ENCODE results near the gene STAT5B. TPM values are rescaled to one million over a fixed set of nuclear protein-coding genes. Genes with fewer than 3 reads are reported as not detected.
A peak's percentile ranks its signal among the peaks of the same experiment; 100 is the strongest.

The STAT5B gene
- polyA plus RNA-seq, 12 donors: 31.5 to 53.1 (median 40.9) TPM; not detected in 1

DNA sequence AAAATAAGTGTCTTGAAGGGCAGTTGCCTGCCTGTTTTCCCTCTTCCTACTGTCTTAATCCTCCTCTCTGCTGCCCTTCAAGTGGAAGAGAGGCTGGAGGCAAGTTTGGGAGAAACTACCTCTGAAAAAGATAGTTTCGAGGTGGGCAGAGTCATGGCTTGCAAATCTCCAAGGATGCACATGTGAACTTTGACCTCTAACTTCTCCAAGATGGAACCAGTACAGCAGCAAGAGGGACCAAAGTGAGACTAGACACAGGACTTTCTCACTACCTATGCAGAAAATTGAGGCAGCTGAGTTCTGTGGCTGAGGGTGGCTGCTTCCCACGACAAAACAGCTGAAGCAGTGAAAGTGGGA is 94.4 kb downstream of the STAT5B start:
- DNase-seq: no peak

DNA sequence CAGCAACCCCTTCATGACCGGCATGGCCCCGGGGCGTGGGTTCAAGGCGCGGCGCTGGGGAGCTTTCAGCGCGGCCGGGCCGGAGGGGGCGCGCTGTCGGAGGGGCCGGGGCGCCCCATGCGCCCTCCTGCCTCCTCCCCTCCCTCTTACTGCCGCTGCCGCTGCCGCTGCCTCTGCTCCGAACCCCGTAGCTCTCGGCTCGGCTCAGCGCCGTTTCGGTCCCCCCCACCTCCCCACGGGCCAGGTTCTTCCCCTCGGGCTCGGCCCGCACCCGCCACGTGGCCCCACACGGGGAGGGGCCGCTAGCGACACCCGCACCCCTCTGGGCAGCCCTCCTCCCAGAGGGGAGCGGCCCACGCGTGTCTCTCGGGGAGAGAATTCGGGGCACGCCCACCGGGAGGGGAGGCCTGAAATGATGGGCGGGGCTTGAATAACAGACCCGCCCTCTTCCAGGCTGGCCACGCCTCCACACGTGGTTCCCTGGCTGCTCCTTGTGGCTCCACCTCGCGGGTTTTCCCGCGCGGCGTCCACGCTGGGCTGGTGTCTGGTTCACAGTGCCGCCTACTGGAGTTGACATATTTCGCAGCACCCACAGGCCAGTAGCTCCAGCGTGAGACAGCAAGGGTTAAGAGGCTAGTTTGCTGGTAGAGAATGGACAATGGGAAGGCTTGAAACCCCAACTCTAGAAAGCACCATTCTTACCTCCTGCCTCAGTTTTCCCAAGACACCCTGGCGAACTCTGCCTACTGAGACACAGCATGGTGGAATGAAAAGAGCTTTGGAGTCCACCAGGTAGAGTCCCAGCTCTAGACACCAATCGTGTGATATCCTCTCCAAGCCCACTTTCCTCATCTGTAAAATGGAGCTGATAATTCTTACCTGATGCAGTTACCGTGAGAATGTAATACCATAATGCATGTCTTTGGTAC is 95.0 kb downstream of the STAT5B start, which contains the start of gene KCNH4:
KCNH4 (minus strand) TSS at position 221 of the 929 bp plus-strand sequence; CDS start at position 24, 197 bp downstream.
- peak; percentile 31 for DNase-seq

DNA sequence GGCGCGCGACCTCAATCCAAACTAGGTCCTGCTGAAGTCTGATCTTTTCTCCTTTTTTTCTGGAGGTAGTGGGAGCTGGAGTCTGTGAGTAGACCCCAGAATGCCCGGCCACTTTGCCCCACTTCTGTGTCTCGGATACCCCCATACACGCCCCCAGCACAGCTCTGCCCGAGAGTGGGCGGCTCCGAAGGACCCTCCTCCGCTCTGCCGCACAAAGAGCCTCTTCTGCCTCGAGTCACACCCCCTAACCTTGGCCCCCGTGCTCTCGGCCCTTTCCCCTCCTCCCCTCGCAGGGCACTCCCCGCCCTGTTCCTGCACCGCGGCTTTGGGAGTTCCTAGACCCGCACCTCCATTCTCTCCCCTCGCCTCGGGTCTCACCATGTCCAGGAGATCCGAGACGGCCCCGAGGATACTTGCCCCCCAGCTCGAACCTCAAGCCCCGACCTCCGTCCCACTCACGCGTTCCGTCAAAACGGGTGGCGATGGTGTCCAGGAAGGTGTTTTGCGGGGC is 95.7 kb downstream of the STAT5B start:
- no peak for DNase-seq

DNA sequence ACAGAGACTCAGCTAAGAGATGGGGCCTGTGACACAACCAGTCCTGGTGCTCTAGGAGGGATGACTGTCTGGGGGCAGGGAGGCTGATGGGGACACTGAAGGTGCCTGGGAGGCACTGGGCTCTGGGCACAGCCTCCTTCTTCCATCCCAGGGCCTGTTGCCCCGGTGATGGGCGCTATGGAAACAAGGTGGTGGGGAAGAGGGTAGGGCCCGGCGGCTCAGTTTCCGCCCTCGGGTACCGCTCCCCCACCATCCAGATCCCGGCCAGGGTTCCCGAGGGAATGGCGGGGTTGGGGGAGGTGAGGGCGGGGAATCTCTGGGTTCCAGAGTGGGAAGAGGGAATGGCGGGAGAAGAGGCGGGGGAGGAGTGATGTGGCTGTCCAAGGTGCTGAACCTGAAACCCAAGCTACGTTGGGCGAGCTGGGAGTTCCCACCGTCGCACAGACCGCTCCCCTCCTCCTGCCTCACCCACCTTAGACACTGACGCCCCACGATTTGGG is 96.2 kb downstream of the STAT5B start:
- peak; percentile 42 for DNase-seq

- DNase-seq: no peak
Observed at GRCh38 chr17:42179335-42179734, 96.9 kb downstream of the STAT5B start.

DNA sequence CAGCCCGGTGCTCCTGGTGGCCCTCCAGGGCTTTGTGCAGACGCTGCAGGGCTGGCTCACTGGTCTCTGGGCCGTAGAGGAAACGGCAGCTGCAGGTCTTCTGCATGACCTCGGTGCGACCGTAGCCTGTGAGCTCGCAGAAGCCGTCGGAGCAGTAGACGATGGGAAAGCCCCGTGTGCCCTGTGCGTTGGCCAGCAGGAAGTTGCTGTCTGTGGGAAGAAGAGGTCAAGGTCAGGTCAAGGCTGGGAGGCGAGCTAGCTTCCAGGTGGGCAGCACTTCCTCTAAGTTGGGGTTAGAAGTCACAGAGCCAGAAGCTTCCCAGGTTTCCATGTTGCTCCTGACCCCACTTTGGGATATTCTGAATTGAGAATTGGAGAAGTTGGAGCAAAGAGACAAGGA is 97.4 kb downstream of the STAT5B start:
- no peak for DNase-seq

DNA sequence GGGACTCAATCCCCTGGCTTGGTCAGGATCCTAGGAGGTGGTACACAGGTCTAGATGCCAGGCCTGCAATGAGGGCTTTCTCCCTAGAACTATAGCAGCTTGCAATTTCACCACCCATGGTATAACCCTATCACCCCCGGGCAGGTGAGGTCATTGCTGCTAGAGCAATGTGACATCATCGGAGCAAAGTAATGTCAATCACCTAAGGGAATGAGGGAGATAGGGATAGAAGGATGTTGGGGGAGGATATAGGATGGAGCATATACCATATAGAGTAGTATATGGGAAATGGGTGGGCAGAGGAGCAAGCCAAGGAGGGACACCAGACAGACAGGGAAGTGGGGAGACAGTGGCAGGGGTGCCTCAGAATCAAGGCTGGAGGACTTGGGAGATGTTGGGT is 98.5 kb downstream of the STAT5B start:
- no peak for DNase-seq

GRCh38 chr17:42174126-42174783 is 101.9 kb downstream of the STAT5B start:
- DNase-seq: no peak

- DNase-seq: no peak
Observed at GRCh38 chr17:42171831-42172230, 104.4 kb downstream of the STAT5B start.

DNA sequence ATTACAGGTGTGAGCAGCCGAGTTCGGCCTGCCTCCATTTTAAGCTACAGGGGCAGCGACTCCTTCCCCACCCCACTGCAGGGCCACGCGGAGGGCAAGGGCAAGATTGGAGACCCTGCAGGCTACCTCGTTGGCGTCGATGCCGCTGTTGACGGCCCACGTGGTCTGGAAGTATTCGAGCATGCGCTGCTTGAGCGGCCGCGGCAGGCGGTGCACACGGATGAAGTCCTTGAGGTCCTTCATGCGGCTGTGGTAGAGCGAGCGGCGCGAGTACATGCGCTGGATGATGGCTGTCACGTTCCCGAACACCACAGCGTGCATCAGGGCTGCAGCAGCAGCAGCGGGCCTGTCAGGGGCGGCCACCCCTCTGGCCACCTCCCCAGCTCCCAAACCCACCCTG is 106.8 kb downstream of the STAT5B start:
- DNase-seq: no peak

DNA sequence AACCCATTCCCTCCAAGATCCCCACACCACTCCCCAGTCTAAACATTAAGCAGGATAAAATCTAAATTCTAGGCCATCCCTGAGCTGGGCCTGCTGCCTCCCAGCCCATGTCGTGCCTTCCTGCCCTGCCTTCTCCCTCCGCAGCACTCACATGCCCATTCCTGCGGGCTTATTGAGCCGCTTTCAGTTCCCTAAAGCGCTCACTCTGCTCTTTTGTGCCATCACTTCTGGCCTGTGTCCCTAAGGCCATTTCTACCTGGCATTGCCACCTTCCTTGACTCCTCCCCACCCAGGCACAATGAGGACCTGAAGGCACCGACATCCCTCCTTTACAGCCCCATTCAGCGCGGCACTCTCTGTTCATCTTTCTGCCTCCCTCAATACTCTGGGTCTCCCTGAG is 108.4 kb downstream of the STAT5B start:
- DNase-seq: no peak

DNA sequence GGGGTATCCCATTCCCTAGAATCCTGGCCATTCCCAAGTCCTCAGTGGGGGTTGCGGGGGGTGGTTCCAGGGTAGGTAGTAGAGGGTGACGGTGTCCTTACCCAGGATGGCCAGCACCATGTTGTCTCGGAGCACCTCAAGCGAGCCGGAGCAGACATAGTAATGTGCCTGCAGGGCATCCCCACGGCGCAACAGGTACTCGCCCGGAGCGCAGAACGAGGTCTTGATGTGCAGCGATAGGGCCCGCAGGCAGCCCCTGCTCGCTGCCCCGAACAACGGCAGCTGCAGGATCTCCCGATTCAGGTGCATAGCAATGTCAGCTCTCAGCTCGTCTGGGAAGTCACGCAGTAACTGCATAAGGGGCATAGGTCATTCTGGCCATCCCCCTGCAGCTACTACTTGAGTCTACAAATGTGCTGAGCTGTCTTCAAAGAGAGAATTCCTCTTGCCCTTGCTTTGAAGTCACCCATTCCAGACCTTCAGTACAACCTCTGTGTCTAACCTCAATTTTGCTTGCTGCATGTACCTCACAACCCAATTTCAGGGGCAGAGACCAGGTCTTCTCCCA is 109.9 kb downstream of the STAT5B start:
- no peak for DNase-seq

- no peak for DNase-seq
Observed at GRCh38 chr17:42165751-42166150, 110.4 kb downstream of the STAT5B start.

- no peak for DNase-seq
Observed at GRCh38 chr17:42163696-42164407, 112.3 kb downstream of the STAT5B start.

DNA sequence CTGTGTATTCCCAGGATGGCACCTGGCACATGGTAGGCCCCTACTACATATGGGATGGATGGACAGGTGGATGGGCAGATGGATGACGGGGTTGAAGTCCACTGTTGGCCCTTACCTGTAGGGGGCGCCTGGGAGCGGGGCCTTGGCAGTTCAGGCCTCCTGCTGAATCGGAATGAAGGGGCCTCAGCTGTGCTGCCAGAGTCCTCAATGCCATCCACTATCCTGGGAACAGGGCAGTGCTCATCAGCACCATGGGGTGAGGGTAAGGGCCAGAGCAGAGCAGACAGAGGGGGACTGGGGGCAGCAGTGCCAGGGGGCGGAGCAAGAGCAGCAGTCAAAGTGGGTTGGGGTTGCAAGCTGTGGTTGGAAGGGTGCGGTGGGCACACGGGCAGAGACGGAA is 113.1 kb downstream of the STAT5B start:
- DNase-seq: no peak

GRCh38 chr17:42160531-42160910 is 115.7 kb downstream of the STAT5B start:
- DNase-seq: no peak

DNA sequence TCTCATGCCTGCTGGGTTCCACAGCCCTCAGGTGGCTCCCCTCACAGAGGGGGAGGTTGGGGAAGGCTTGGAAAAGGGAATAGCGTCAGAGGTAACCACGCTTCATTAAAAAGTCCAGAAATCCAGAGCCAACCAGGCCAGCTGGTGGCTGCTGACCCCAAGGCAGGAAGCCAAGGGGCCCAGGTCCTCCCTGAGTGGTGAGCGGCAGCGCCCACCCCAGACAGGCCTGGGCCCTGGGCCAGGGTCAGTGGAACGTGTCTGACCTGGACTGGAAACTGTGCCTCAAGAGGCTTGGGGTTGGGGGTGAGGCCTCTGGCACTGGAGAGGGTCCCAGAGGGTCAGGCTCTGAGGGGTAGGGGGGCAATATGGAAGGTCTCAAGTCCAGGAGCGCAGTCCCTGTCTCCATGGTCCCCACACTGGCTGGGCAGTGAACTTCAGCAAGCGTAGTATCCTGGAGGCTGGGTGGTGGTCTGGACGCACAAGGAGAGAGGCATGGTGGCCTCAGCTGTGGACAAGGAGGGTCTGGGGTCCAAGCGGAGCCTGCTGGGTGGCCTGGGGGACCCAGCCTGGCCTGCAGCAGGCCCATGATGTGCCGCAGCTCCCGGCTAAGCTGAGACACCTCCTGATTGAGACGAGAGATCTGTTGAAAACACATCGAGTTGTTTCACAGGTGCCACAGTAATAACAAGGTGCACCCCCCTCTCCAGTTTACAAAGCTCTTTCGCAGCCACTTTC is 116.2 kb downstream of the STAT5B start:
- no peak for DNase-seq

DNA sequence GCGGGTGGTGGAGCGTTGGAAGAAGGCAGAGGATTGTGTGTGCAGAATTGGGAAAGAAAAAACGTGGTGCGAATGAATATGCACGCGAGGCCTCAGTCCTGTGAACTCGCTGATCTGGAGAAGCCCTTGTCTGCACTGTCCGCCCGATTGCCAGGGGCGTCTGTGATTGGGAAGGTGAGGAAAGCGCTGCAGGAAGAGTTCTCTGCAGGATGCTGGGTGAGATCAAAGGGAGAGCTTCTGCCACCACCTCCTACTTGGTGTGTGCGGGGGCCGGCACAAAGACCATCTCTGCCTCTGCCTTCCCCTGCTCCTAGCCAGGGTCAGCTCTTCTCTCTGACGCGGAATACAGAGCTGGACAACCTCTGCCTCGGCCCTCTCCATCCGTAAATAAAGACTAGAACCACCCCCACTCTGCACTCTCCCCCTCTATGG is 120.6 kb downstream of the STAT5B start:
- no peak for DNase-seq

DNA sequence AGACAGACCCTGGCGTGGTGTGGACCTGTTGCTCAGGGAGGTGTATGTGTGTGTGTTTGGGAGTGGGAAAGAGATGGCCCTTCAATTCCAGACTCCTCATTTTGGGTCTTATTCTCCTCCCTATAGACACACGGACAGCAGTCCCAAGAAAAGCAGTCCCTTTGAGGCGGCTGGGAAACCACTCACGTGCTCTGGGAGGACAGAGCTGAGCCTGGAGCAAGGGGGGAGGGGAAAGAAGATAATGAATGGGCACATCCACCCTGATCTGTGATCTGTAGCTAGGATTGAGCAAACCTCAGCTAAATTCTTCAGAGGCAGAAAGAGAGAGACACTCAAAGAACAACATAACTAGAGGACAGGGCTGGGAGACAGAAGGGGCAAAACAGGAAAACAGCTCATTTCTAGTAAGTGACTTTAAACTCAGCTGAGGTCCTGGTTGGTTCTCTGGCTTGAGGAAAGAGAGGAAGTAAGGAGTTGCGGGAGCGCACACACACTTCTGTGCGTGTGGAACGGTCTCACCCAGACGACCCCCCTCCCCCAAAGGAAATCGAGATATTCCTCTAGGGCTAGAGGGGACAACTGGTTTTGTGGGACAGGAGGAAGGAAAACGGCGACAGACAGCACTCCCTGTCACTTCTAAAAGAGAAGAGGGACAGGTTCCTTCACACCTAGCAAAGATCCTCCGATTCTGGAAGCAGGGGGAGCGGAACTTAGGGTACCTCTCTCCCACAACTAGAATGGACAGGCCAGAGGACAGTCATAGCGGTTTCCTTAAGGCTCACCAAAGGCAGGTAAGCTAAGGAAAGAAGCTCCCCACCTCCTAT is 122.1 kb downstream of the STAT5B start:
- DNase-seq: no peak

All from muscle of arm (tissue), 12 donors.